ENCODE measurements around the gene ANO8. TPM values are rescaled to one million over a fixed set of nuclear protein-coding genes. Genes with fewer than 3 reads are reported as not detected.

Gene ANO8
- total RNA-seq, 1 donor from 2014 or later, result 98.8 TPM

DNA sequence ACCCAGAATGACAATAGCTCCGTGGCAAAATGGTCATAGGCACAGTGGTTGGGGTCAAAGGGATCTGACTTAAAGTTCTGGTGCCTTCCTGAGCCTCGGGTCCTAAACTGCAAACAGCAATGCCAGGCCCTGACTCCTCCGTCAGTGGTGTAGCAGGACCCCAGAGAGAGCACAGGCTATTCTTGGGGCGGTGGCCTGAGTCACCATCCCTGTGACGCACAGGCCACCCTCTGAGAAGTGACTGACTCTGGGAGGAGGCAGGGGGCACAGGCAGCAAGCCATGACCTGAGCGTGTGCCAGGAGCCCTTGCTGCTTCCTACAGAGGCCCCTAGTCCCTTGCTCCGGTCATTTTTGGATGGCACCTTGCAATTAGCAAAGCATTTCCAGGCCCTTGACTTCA is 23.7 kb upstream of the ANO8 start:
- TF ChIP-seq, protein P1, sequence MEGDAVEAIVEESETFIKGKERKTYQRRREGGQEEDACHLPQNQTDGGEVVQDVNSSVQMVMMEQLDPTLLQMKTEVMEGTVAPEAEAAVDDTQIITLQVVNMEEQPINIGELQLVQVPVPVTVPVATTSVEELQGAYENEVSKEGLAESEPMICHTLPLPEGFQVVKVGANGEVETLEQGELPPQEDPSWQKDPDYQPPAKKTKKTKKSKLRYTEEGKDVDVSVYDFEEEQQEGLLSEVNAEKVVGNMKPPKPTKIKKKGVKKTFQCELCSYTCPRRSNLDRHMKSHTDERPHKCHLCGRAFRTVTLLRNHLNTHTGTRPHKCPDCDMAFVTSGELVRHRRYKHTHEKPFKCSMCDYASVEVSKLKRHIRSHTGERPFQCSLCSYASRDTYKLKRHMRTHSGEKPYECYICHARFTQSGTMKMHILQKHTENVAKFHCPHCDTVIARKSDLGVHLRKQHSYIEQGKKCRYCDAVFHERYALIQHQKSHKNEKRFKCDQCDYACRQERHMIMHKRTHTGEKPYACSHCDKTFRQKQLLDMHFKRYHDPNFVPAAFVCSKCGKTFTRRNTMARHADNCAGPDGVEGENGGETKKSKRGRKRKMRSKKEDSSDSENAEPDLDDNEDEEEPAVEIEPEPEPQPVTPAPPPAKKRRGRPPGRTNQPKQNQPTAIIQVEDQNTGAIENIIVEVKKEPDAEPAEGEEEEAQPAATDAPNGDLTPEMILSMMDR (IDR thresholded peaks at IDR 0.05; ENCODE audit: partially characterized antibody, unreplicated experiment), result no peak
- Mint-ChIP-seq H3K27ac (ENCODE audit: unreplicated experiment) (no peak overlapping the region), H3K27me3 (ENCODE audit: unreplicated experiment) (peaks cover 5% of the 10 kb centered on the region), H3K4me3 (ENCODE audit: unreplicated experiment) (no peak overlapping the region), H3K9me3 (ENCODE audit: unreplicated experiment) (peaks cover 4% of the 10 kb centered on the region), H3K36me3 (ENCODE audit: unreplicated experiment) (no peaks in the 10 kb centered on the region), H3K4me1 (ENCODE audit: low read depth, unreplicated experiment) (no peaks in the 10 kb centered on the region)
- DNase-seq, result no peak

DNA sequence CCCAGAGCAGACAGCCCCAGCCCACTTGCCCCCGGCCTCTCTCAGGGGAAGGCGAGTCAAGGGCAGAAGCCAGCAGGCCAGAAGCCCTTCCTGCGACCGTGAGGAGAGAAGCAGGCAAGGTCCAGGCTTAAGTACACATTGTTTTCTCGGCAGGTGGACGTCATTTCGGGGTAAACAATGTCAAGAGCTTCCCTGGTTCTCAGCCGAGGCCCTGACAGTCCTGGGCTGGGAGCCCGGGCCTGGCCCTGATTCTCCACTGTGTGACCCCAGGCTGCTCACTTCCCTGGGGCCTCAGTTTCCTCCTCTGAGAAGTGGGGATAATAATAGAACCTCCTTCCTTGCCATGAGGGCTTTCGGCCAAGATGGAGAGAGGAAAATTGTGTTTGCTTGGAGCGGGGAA is 23.1 kb upstream of the ANO8 start:
- H3K27me3 Mint-ChIP-seq (ENCODE audit: unreplicated experiment), result peaks cover 7% of the 10 kb centered on the region
- H3K4me1 Mint-ChIP-seq (ENCODE audit: low read depth, unreplicated experiment), result no peaks in the 10 kb centered on the region
- no peak for DNase-seq
- H3K4me3 Mint-ChIP-seq (ENCODE audit: unreplicated experiment), result no peak overlapping the region
- TF ChIP-seq, protein P1 (IDR thresholded peaks at IDR 0.05; ENCODE audit: partially characterized antibody, unreplicated experiment), result no peak
- H3K9me3 Mint-ChIP-seq (ENCODE audit: unreplicated experiment), result peaks cover 4% of the 10 kb centered on the region
- H3K36me3 Mint-ChIP-seq (ENCODE audit: unreplicated experiment), result no peaks in the 10 kb centered on the region
- H3K27ac Mint-ChIP-seq (ENCODE audit: unreplicated experiment), result no peak overlapping the region

DNA sequence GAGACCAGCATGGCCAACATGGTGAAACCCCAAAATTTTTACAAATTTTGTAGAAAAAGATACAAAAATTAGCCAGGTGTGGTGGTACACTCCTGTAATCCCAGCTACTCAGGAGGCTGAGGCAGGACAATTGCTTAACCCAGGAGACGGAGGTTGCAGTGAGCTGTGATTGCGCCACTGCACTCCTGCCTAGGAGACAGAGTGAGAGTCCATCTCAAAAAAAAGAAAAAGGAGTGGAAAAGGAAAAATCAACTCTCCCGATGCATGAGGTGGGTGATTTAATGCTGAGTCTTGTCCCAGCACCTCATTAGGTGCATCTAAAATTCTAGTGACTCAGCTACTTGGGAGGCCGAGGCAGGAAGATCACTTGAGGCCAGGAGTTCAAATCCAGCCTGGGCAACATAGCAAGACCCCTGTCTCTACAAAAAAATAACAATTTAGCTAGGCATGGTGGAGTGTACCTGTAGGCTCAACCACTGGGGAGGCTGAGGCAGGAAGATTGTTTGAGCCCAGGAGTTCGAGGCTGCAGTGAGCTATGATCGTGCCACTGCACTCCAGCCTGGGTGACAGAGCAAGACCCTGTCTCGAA is 22.5 kb upstream of the ANO8 start:
- Mint-ChIP-seq H3K36me3 (ENCODE audit: unreplicated experiment) (no peaks in the 10 kb centered on the region), H3K9me3 (ENCODE audit: unreplicated experiment) (peaks cover 4% of the 10 kb centered on the region), H3K4me3 (ENCODE audit: unreplicated experiment) (no peak overlapping the region), H3K27me3 (ENCODE audit: unreplicated experiment) (peaks cover 7% of the 10 kb centered on the region), H3K4me1 (ENCODE audit: low read depth, unreplicated experiment) (no peaks in the 10 kb centered on the region), H3K27ac (ENCODE audit: unreplicated experiment) (no peak overlapping the region)
- TF ChIP-seq, protein P1 (IDR thresholded peaks at IDR 0.05; ENCODE audit: partially characterized antibody, unreplicated experiment), result no peak
- no peak for DNase-seq

DNA sequence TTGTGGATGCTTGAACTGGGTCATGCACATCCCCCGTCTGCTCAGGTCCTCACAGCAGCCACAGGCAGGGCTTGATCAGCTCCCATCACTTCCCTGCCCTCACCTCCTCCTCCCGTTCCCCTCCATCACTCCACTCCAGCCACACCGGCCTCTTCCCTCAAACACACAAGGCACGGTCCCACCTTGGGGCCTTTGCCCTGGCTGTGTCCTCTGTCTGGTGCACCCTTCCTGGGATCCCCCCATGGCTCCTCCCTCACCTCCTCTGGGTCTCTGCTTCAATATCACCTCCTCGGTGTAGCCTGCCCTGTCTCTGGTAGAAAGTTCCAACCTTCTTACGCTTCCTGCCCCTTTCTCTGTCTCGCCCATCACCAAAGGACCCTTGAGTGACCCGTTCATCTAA is 18.7 kb upstream of the ANO8 start:
- DNase-seq, result no peak
- TF ChIP-seq, protein P1 (IDR thresholded peaks at IDR 0.05; ENCODE audit: partially characterized antibody, unreplicated experiment), result no peak
- Mint-ChIP-seq H3K9me3 (ENCODE audit: unreplicated experiment) (no peaks in the 10 kb centered on the region), H3K27me3 (ENCODE audit: unreplicated experiment) (peaks cover 5% of the 10 kb centered on the region), H3K27ac (ENCODE audit: unreplicated experiment) (no peak overlapping the region), H3K4me3 (ENCODE audit: unreplicated experiment) (no peak overlapping the region), H3K36me3 (ENCODE audit: unreplicated experiment) (no peaks in the 10 kb centered on the region), H3K4me1 (ENCODE audit: low read depth, unreplicated experiment) (no peaks in the 10 kb centered on the region)

DNA sequence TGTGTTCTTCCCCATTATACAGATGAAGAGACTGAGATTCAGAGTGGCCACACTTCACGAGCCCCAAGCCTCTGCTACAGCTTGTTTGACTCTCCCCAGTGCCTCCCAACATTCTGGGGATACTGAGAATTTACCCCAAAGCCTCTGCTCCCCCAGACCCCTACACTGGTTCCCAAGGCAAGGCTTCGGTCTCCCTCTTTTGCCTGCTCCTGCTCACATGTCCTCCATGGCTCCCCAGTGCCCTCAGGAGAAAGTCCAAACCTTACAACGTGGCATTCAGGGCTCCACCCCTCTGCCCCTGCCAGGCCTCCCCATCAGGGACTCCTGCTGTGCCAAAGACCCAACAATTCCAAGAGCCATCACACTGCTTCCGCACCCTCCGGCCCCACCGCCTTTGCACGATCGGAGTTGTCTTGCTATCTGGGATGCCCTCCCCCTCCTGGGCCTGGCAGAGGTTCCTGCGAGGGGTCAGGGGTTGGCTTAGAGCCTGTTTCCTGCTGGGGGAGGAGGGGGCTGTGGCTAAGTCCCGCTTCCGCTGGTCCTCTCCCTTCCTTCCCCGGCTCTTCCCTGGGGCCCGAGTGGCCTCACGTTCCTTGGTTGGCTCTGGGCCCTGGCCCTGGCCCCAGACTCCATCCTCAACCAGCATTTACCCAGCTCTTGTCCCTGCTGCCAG is 18.1 kb upstream of the ANO8 start:
- H3K4me1 Mint-ChIP-seq (ENCODE audit: low read depth, unreplicated experiment), result no peaks in the 10 kb centered on the region
- peaks cover under 1% of the 10 kb centered on the region for H3K9me3 Mint-ChIP-seq (ENCODE audit: unreplicated experiment)
- TF ChIP-seq, protein P1 (IDR thresholded peaks at IDR 0.05; ENCODE audit: partially characterized antibody, unreplicated experiment), result no peak
- no peaks in the 10 kb centered on the region for H3K36me3 Mint-ChIP-seq (ENCODE audit: unreplicated experiment)
- H3K27ac Mint-ChIP-seq (ENCODE audit: unreplicated experiment), result no peak overlapping the region
- peaks cover 6% of the 10 kb centered on the region for H3K27me3 Mint-ChIP-seq (ENCODE audit: unreplicated experiment)
- no peak overlapping the region for H3K4me3 Mint-ChIP-seq (ENCODE audit: unreplicated experiment)
- DNase-seq, result no peak

Measured in glutamatergic neuron (in vitro differentiated cells).